ENCODE measurements around the gene MED27.

MED27 gene

DNA sequence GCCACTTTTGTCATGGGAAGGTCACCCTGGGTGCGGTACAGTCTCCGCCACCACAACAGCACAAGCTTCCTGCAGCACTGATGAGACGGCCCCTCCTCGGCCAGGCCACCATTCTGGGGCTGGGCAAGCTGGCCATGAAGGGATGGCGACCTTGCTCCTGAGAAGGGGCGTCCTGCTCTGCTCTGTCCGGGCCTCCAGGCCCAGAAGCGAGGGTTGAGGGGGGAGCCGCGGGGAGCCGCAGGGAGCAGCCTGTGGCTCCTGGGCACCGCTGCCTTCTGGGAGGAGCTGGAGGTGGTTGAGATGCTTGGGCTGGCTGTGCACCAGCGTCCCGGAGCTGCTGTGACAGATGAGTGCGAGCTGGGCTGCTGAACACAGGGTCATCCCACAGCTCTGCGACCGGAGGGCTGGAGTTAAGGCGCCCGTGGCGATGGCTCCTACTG is 255.5 kb downstream of the MED27 start:
- H3K4me3 ChIP-seq (ENCODE audit: control insufficient read depth, low read depth, low read length): no peak overlapping the region
- TF ChIP-seq, protein P1, sequence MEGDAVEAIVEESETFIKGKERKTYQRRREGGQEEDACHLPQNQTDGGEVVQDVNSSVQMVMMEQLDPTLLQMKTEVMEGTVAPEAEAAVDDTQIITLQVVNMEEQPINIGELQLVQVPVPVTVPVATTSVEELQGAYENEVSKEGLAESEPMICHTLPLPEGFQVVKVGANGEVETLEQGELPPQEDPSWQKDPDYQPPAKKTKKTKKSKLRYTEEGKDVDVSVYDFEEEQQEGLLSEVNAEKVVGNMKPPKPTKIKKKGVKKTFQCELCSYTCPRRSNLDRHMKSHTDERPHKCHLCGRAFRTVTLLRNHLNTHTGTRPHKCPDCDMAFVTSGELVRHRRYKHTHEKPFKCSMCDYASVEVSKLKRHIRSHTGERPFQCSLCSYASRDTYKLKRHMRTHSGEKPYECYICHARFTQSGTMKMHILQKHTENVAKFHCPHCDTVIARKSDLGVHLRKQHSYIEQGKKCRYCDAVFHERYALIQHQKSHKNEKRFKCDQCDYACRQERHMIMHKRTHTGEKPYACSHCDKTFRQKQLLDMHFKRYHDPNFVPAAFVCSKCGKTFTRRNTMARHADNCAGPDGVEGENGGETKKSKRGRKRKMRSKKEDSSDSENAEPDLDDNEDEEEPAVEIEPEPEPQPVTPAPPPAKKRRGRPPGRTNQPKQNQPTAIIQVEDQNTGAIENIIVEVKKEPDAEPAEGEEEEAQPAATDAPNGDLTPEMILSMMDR (IDR thresholded peaks at IDR 0.05; ENCODE audit: control insufficient read depth, insufficient read depth, low read depth, low read length, missing control alignments): no peak
- no peak for DNase-seq (ENCODE audit: low read depth)

DNA sequence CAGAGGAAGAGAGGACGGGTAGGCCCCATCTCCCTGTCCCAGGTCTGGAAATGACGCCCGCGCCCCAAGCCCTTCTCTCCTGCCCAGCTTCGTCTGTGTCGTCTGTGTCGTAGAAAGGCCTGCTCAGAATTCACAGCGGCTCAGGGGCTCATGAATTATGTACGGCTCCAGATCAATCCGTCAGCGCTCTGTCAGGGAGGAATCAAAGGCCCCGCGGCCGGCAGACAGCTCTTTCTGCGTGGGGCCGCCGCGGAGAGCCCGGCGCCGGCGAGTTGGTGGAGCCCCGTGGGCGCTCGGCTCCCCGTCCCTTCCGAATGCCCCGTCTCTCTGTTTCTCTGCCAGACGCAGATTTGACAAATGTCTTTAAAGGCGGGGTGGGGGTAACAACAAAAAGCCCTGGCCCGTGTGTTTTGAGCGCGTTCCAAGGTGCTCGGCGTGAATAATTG is 255.9 kb downstream of the MED27 start:
- no peak for DNase-seq (ENCODE audit: low read depth)
- TF ChIP-seq, protein P1 (IDR thresholded peaks at IDR 0.05; ENCODE audit: control insufficient read depth, insufficient read depth, low read depth, low read length, missing control alignments): no peak
- H3K4me3 ChIP-seq (ENCODE audit: control insufficient read depth, low read depth, low read length): no peak overlapping the region

DNA sequence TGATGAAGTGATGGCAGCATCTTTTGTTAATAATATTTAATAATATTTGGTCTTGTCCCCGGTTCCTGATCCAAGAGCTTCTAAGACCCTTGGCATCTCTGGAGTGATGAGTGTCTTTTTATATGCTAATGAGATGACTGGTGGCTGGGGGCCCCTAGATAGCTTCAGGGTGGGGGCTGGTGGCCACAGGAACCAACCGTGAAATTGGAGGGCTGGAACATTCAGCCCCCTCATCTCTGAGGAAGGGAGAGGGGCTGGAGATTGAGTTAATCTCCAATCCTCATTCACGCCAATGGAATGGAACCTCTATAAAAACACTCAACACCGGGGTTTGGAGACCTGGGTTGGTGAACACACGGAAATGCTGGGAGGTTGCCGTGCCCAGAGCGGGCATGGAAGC is 261.6 kb downstream of the MED27 start:
- H3K4me3 ChIP-seq (ENCODE audit: control insufficient read depth, low read depth, low read length): no peak overlapping the region
- TF ChIP-seq, protein P1 (IDR thresholded peaks at IDR 0.05; ENCODE audit: control insufficient read depth, insufficient read depth, low read depth, low read length, missing control alignments): no peak
- no peak for DNase-seq (ENCODE audit: low read depth)

DNA sequence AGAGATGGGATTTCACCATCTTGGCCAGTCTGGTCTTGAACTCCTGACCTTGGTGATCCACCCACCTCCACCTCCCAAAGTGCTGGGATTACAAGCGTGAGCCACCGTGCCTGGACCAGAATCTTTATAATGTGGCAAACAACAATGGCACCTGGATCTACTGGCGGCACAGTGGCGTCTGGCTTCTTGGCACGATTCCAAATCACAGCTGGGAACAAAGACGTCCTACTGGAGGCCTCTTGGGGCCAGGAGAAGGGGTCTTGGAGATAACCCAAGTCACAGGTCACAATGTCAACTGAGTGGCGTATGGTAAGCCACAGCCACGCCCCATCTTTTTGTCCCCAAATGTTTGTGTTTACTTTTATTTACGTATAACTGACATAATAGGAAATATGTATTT is 262.0 kb downstream of the MED27 start:
- no peak for DNase-seq (ENCODE audit: low read depth)
- TF ChIP-seq, protein P1 (IDR thresholded peaks at IDR 0.05; ENCODE audit: control insufficient read depth, insufficient read depth, low read depth, low read length, missing control alignments): no peak
- H3K4me3 ChIP-seq (ENCODE audit: control insufficient read depth, low read depth, low read length): no peak overlapping the region

DNA sequence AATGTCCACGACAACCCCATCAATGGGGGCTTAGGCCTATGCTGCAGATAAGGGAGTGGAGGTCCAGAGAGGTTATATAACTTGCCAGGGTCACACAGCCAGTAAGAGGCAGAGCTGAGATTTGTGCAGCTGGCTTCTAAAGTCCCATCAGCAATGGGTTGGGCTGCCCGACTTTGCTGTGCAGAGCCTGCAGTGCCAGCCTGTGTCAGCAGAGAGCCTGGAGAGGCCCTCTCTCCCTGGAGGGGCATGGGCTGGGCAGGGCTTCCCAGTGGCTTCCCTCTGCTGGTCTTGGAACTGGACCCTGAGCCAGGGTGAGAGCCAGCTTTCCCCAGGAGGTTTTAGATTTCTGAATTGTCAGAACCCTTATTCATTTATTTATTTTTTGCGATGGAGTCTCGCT is 262.6 kb downstream of the MED27 start:
- TF ChIP-seq, protein P1 (IDR thresholded peaks at IDR 0.05; ENCODE audit: control insufficient read depth, insufficient read depth, low read depth, low read length, missing control alignments): no peak
- DNase-seq (ENCODE audit: low read depth): no peak

DNA sequence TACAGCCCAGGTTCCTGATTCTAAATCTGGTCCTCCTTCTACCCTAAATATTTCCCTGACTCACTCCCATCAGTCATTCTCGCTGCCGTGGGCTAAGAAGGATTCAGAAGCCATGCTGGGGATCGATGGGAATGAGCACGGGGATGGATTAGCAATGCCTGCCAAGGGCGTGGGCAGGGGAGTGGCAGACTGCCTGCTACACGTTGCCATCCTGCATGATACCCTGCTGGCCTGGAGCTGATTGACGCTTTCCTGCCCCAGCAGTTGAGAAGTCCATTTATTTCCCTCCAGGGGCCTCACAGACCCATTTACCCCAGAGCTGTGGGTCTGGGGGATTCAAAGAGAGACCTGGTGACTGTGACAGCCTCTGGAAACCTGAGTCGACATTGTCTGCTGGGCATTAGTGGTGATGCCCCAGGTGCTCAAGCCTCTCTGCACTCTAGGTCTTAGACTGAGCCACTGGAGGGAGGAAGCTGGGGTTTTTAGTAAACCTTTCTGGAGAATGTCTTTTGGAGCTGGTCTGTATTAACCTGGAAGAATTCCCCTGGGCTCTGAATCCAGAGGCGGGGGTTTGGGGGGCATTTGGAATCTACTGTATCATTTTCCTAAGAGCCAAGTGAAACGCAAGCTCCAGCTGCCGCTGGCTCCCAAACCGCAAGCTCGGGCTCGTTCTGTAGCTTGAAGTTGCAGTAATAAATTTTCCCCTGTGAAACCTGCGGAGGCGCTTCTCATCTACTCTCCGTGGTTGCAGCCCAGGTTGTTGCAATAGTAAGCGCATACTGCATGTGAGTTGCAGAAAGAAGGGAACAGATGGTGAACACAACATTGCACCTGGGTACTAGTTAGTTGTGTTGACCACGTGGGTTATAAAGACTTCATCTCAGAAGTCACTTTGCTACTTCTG is 263.4 kb downstream of the MED27 start:
- TF ChIP-seq, protein P1 (IDR thresholded peaks at IDR 0.05; ENCODE audit: control insufficient read depth, insufficient read depth, low read depth, low read length, missing control alignments): no peak
- H3K4me3 ChIP-seq (ENCODE audit: control insufficient read depth, low read depth, low read length): no peak overlapping the region
- no peak for DNase-seq (ENCODE audit: low read depth)

More for the DNA sequence above, 262.6 kb downstream of the MED27 start:
- no peak overlapping the region for H3K4me3 ChIP-seq (ENCODE audit: control insufficient read depth, low read depth, low read length)
